ENCODE data around the gene NETO2.

DNA sequence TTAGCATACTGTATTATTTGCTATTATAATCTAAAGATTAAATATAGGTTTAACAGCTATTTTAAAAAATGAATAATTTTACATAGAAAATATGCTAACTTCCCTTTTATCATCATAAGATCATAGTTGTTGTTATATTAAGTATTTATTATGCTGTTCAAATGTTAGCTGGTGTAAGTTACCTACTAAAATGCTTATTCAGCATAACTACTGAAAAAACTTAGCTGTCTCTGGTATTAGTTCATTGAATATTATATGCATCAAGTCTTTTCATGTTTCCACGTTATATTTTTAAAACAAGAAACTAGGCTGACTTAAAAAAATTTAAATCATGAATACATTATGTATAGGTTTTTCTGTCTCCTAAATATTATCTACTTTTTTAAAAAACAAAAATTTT lies 62.6 kb downstream of the NETO2 start:
- TF ChIP-seq TAF1 (conservative IDR thresholded peaks at IDR 0.05) (no peak), YY1 (IDR thresholded peaks at IDR 0.05) (no peak), RAD21 (IDR thresholded peaks at IDR 0.05) (no peak), GABPA (IDR thresholded peaks at IDR 0.05 in 1 of 2, conservative IDR thresholded peaks at IDR 0.05 in 1 of 2) (no peak), EGR1 (IDR thresholded peaks at IDR 0.05; ENCODE audit: low read depth in 2 of 2) (no peak), HNF4A (conservative IDR thresholded peaks at IDR 0.05) (no peak), JUND (IDR thresholded peaks at IDR 0.05) (no peak)
- TF ChIP-seq, protein P1, sequence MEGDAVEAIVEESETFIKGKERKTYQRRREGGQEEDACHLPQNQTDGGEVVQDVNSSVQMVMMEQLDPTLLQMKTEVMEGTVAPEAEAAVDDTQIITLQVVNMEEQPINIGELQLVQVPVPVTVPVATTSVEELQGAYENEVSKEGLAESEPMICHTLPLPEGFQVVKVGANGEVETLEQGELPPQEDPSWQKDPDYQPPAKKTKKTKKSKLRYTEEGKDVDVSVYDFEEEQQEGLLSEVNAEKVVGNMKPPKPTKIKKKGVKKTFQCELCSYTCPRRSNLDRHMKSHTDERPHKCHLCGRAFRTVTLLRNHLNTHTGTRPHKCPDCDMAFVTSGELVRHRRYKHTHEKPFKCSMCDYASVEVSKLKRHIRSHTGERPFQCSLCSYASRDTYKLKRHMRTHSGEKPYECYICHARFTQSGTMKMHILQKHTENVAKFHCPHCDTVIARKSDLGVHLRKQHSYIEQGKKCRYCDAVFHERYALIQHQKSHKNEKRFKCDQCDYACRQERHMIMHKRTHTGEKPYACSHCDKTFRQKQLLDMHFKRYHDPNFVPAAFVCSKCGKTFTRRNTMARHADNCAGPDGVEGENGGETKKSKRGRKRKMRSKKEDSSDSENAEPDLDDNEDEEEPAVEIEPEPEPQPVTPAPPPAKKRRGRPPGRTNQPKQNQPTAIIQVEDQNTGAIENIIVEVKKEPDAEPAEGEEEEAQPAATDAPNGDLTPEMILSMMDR (IDR thresholded peaks at IDR 0.05; ENCODE audit: low read depth, low read length, missing input control): no peak
- TF ChIP-seq, protein P2, sequence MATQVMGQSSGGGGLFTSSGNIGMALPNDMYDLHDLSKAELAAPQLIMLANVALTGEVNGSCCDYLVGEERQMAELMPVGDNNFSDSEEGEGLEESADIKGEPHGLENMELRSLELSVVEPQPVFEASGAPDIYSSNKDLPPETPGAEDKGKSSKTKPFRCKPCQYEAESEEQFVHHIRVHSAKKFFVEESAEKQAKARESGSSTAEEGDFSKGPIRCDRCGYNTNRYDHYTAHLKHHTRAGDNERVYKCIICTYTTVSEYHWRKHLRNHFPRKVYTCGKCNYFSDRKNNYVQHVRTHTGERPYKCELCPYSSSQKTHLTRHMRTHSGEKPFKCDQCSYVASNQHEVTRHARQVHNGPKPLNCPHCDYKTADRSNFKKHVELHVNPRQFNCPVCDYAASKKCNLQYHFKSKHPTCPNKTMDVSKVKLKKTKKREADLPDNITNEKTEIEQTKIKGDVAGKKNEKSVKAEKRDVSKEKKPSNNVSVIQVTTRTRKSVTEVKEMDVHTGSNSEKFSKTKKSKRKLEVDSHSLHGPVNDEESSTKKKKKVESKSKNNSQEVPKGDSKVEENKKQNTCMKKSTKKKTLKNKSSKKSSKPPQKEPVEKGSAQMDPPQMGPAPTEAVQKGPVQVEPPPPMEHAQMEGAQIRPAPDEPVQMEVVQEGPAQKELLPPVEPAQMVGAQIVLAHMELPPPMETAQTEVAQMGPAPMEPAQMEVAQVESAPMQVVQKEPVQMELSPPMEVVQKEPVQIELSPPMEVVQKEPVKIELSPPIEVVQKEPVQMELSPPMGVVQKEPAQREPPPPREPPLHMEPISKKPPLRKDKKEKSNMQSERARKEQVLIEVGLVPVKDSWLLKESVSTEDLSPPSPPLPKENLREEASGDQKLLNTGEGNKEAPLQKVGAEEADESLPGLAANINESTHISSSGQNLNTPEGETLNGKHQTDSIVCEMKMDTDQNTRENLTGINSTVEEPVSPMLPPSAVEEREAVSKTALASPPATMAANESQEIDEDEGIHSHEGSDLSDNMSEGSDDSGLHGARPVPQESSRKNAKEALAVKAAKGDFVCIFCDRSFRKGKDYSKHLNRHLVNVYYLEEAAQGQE (IDR thresholded peaks at IDR 0.05): no peak
- TF ChIP-seq, protein P3, sequence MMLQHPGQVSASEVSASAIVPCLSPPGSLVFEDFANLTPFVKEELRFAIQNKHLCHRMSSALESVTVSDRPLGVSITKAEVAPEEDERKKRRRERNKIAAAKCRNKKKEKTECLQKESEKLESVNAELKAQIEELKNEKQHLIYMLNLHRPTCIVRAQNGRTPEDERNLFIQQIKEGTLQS (IDR thresholded peaks at IDR 0.05): no peak
